GM12873 (cell line): ENCODE data around the gene CCDC12.

ENCODE experiments used
- CTCF ChIP-seq: IDR thresholded peaks from 2 replicates; pipeline ENCODE4 v1.5.1; 2012; ENCODE audit warnings: low read depth, mild to moderate bottlenecking, moderate library complexity, low read length, control low read depth; ENCODE audit not compliant: insufficient read depth; ENCODE audit errors: missing control alignments

CCDC12 gene

GRCh38 chr3:46922871-46923558 lies 53.5 kb downstream of the CCDC12 start:
- TF ChIP-seq CTCF, result no peak

- TF ChIP-seq CTCF, result no peak
Observed at GRCh38 chr3:46922426-46922825, 54.1 kb downstream of the CCDC12 start.

- no peak for TF ChIP-seq CTCF
Observed at GRCh38 chr3:46921871-46922271, 54.7 kb downstream of the CCDC12 start.

- no peak for TF ChIP-seq CTCF
Observed at GRCh38 chr3:46921041-46921440, 55.5 kb downstream of the CCDC12 start.

- TF ChIP-seq CTCF, result no peak
Observed at GRCh38 chr3:46918634-46919033, 57.9 kb downstream of the CCDC12 start.

GRCh38 chr3:46918202-46918601 lies 58.3 kb downstream of the CCDC12 start:
- no peak for TF ChIP-seq CTCF

- no peak for TF ChIP-seq CTCF
Observed at GRCh38 chr3:46917257-46917656, 59.3 kb downstream of the CCDC12 start.
